NCI-H526 (cell line): ENCODE measurements around the gene AGTR2.
A peak's percentile ranks its signal among the peaks of the same experiment; 100 is the strongest.
"Not testable (repeated sequence)": the region's sequence is repeated elsewhere in the genome, so short reads cannot be mapped to it uniquely, and the experiment has no call there.

Source experiments
- DNase-seq, 2 experiments: peaks; one replicate each; lab custom pipeline; 2025; lab: John Stamatoyannopoulos, UW

Gene AGTR2, protein sequence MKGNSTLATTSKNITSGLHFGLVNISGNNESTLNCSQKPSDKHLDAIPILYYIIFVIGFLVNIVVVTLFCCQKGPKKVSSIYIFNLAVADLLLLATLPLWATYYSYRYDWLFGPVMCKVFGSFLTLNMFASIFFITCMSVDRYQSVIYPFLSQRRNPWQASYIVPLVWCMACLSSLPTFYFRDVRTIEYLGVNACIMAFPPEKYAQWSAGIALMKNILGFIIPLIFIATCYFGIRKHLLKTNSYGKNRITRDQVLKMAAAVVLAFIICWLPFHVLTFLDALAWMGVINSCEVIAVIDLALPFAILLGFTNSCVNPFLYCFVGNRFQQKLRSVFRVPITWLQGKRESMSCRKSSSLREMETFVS

GRCh38 chrX:116170511-116170910 is at the start of gene AGTR2:
Gene AGTR2 (plus strand): TSS chrX:116170744. CDS start chrX:116172281, 1,537 bp downstream.
- no peak for DNase-seq

DNA sequence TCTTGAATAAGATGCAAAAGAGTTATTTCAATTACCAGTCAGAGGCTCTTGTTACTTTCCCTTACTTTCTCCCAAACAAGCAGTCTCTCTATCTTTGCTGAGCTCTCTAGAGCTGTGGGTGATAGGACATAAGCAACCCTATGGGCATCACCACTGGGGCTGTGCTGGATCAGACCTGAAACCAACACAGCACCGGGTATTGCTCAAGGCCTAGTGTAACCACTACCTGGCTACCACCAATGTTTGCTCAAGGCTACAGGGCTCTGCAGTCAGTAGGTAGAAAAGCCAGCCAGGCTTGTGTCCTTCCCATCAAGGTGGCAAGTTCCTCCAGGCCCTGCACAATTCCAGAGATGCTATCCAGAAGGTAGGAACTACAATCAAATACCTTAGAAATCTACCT is 35.3 kb upstream of the AGTR2 start:
- no peak for DNase-seq

DNA sequence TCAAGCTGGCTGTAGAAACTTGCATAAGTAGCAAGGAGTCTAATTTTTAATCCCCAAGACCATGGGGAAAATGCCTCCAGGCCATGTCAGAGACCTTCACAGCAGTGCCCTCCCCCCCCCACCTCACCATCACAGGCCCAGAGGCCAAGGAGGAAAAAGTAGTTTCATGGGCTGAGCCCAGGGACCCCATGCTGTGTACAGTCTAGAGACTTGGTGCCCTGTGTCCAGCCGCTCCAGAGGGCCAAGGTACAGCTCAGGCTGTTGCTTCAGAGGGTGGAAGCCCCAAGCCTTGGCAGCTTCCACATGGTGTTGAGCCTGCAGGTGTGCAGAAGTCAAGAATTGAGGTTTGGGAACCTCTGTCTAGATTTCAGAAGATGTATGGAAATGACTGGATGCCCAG is 29.3 kb upstream of the AGTR2 start:
- DNase-seq, result not testable (repeated sequence)

DNA sequence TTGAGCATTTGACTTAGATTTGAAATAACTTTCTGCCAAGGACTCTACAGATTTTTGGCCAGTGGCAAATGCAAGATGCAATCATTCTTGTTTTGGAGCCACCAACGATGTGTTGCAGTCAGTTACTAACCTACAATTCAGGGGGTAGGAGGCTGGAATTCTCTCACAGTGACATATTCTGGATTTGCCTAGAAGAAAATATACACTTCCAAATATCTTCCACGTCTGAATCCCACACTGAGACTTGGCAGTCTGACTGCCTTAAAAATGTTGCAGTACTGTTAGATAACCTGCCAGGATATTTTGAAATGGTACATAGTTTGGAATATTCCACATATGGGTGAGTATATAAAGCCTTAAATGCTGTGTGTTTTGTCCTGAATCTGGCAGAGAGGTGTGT is 27.6 kb upstream of the AGTR2 start:
- DNase-seq, result no peak

- no peak for DNase-seq
Measured at GRCh38 chrX:116172976-116173375, 2.4 kb downstream of the AGTR2 start.

GRCh38 chrX:116181300-116181699 is 10.8 kb downstream of the AGTR2 start:
- no peak for DNase-seq

- no peak for DNase-seq
Measured at GRCh38 chrX:116185163-116185562, 14.6 kb downstream of the AGTR2 start.

DNA sequence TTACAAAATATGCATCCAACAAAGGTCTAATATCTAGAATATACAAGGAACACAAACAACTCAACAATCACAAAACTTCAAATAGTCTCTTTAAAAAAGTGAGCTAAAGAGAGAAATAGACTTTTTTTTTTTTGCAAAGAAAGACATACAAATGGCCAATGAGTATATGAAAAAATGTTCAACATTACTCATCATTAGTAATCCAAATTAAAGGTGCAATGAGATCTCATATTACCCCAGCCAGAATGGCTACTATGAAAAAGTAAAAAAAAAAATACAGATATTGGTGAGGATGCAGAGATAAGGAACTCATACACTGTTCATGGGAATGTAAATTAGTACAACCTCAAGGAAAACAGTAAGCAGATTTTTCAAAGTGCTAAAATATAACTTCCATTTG is 24.1 kb downstream of the AGTR2 start:
- DNase-seq, result no peak

- DNase-seq, result no peak
Measured at GRCh38 chrX:116198235-116198634, 27.7 kb downstream of the AGTR2 start.

GRCh38 chrX:116198810-116199209 is 28.3 kb downstream of the AGTR2 start:
- peak in 1 of 2 experiments; percentile 11 for DNase-seq

- peak in 1 of 2 experiments; percentile 14 for DNase-seq
Measured at GRCh38 chrX:116204932-116205331, 34.4 kb downstream of the AGTR2 start.

DNA sequence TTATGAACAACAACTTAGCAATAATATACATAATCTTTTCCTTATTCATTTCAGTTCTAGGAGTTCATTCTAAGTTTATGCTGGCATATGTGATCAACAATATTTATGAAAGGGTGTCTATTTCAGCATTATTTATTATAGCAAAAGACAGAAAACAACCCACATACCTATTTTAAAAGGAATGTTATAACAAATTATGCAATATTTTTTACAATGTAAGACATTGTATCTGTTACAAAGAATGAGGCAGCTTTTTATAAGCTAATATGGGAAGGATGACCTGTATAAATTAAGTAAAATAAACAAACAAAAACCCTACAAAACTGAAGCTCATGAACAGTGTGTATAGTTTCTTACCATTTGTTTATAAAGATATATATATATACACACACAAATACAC is 42.7 kb downstream of the AGTR2 start:
- DNase-seq, result no peak

DNA sequence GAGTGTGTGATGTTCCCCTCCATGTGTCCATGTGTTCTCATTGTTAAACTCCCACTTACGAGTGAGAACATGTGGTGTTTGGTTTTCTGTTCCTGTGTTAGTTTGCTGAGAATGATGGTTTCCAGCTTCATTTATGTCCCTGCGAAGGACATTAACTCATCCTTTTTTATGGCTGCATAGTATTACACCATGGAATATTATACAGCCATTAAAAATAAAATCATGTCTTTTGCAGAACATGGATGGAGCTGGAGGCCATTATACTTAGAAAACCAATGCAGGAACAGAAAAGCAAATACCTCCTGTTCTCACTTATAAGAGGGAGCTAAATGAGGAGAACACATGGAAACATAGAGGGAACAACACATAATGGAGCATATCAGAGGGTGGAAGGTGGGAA is 46.5 kb downstream of the AGTR2 start:
- not testable (repeated sequence) for DNase-seq
